HG03066 (cell line): ENCODE data around the gene ECHS1.
A peak's percentile ranks its signal among the peaks of the same experiment; 100 is the strongest.

ENCODE experiments used
- ATAC-seq: cut with Tn5 transposase; IDR thresholded peaks from one replicate; pipeline ENCODE4 v1.9.1; 2021; ENCODE audit warnings: low read depth; ENCODE audit not compliant: unreplicated experiment

ECHS1 gene

GRCh38 chr10:133347710-133348517 is 25.2 kb downstream of the ECHS1 start:
- ATAC-seq, result no peak

- no peak for ATAC-seq
These were observed 26.7 kb downstream of the ECHS1 start for GRCh38 chr10:133346413-133346812.

DNA sequence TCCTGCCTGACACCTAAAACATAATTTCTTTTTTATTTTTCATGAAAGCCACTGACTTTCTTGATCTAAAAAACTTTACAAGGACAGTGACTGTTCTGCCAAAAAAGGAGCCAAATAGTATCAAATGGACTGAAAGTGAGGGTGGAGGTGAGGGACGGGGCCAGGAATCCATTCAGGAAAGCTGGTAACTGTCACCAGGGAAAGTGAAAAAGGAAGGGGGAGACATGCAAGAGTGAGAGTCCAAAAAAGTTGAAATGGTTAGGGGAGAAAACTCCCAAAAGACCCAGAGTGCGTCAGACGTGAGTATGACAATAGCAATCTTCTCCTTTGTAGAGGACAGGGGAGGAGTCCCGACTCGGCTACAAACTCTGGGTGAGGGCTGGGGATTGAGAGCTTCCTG is 28.9 kb downstream of the ECHS1 start:
- ATAC-seq, result no peak

GRCh38 chr10:133343558-133343957 is 29.6 kb downstream of the ECHS1 start:
- ATAC-seq, result no peak

GRCh38 chr10:133342942-133343341 is 30.2 kb downstream of the ECHS1 start:
- no peak for ATAC-seq

DNA sequence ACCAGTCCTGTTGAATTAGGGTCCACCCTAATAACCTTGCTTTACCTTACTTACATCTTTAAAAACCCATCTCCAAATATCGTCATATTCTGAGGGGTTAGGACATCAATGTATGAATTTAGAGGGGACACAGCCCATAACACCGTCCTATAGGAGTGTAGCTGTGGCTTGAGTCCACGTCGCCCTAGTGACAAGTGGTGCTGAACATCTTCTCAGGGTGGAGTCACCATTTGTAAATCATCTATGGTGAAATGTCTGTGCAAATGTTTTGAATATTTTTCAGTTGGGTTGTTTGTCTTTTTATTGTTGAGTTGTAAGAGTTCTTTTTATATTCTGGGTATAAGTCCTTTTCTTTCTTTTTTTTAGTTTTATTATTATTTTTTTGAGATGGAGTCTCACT is 31.2 kb downstream of the ECHS1 start:
- ATAC-seq, result no peak

GRCh38 chr10:133339708-133340380 is 33.3 kb downstream of the ECHS1 start:
- no peak for ATAC-seq

GRCh38 chr10:133338080-133339071 is 34.8 kb downstream of the ECHS1 start:
- no peak for ATAC-seq

DNA sequence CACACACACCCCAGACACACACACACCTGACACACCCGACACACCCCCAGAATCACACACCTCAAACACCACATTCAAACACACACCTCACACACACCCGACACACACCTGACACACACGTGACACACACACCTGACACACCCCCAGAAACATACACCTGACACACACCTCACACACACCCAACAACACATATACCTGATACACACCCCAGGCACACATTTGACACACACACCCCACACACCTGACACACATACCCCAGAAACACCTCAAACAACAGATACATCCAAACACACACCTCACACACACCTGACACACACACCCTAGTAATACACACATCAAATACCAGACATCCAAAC is 35.8 kb downstream of the ECHS1 start:
- ATAC-seq, result no peak

DNA sequence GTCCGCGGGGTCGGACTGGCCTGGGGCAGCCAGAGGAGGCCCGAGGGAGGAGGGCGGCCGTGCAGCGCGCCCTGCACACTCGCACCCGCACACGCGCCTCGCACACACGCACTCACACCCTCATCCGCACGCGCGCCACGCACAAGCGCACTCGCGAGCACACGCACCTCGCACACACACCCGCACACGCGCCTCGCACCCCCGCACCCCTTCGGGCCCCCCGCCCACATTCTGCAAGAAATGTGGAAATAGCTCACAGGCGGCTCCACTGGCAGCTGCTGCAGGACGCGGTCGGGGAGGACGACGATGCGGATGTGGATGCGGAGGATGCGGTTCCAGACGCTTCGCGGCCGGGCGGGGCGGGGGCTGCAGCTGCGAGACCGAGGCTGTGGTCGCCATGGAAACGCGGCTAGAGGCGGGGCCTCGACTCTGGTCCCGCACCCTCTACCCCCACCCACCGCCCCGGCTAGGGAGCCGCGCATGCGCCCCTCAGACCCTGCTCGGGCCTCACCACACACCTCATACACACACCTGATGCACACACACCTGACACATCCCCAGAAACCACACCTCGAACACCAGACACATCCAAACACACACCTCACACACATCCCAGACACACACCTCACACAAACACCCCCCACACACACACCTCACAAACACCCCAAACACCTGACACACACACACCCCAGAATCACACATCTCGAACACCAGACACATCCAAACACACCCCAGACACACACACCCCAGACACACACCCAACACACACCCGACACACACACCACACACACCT is 36.4 kb downstream of the ECHS1 start, which contains the start of gene CALY:
Gene CALY, minus strand, starts transcription at position 320 of the 793 bp plus-strand sequence. CDS start 7,907 bp downstream, outside the sequence.
- ATAC-seq, result no peak

DNA sequence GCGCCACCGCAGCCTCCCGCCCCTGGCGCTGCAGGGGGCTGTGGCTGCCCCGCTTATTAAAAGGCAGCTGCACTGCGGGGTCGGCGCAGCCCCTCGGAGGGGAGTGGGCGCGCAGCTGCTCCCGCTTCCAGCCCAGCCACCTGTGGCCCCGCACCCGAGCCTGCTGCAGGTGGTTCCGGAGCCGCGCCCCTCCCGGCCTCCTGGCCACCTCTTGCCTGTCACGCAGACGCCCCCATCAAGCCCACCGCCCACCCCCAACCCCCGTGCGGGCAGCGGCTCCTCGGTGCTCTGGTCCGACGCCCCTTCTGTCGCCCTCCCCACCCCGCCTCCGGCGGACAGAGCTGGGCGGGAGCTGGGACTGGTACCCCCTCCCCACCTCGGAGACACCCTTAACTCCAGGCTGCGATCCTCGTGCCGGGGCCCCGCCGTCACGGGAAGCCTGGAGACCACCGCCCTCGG is 37.0 kb downstream of the ECHS1 start:
- ATAC-seq, result no peak

DNA sequence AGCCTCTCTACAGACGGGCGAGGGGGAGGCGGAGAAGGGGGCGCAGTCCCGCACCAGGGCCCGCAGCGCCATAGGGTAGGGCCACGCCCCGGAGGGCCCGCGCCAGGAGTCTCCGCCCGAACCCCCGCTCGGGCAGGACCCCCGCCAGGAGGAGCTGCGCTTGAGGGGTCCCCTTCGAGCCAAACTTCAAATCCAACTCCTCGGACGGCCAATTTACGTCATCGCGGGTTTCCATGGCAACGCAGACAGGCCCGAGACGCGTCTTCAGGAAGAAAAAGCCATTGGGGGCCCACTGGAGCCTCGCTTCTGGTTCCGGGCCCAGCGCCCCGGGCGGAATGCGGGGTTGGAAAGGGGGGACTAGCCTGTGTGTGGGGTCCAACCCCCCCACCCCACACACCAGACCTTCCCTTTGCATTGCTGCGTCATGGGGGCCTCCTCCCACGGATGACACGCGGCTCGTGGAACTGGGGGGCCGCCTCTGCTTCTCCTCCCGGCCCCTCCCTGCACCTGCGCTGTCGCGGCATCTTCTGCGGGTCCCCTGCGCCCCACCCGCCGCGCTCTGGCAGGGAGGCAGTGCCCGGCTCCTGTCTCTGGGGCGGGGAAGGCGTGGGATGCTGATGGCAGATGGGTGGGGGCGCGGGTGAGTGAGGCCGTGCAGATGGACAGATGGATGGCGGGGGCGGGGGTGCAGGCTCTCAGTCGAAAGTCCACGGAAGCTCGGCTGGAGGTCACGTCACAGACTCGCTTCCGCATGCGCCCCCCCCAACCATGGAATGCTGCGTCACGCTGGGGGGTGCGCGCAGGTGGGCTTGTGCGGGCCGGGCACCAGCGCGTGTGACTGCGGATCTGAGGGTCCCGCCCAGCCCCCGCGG is 37.7 kb downstream of the ECHS1 start:
- ATAC-seq, result no peak

DNA sequence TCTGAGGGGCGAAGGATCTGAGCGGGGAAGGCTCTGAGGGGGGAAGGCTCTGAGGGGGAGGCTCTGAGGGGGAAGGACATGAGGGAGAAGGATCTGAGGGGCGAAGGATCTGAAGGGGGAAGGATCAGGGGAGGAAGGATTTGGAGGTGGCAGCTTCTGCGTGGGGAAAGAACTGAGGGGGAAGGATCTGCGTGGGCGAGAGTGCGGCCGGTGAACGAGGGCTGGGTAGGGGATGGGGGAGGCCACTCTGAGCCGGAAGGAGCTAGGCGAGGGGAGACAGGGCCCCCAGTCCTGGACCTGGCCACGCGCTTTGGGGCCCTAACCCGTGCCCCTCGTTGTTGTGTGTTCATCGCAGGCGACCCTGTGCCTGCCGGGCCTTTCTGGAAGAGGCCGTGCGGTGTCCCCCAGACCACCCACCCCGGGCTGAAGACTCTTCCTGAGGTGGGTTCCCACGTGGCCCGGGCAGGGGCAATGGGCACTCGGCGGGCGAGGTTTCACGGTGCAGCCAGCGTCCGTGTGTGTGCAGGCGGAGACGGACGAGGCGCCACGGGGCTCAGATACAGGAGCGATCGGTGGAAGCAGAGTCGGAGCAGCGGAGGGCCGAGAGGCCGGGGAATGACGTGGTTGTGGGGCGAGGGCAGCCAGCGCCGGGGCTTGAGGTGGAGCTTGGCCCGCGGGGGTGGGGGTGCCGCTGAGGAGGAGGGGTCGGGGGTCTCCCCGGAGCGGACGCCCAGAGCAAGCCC is 38.5 kb downstream of the ECHS1 start:
- no peak for ATAC-seq

- no peak for ATAC-seq
These were observed 40.0 kb downstream of the ECHS1 start for GRCh38 chr10:133332936-133333699.

DNA sequence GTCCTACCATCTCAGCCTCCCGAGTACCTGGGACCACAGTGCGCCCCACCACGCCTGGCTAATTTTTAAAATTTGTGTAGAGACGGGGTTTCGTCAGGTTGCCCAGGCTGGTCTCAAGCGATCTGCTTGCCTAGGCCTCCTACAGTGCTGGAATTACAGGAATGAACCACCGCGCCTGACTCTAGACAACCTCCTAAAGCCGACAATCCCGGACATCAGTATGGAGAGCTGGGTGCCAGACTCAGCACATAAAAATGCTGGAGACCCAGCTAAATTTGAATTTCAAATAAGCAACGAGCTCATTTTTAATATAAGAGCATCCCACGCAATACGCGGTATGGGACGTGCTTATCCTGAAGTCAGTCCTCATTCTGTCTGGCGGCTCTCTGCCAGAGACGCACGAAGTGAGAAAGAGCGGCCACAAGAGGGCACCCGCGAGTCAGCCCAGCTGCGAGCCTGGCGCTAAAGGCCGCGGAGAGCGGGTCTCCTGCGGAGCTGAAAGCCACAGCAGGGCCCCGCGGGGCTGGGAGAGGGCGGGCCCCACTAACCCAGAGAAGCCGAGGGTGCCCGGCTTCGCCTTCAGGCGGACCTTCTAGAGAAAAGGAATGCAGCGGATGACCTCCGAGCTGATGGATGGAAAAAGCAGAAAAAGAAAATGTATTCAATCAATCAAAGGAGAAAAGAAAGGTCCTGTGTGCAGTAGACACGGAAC is 43.5 kb downstream of the ECHS1 start:
- peak; percentile 89 for ATAC-seq

DNA sequence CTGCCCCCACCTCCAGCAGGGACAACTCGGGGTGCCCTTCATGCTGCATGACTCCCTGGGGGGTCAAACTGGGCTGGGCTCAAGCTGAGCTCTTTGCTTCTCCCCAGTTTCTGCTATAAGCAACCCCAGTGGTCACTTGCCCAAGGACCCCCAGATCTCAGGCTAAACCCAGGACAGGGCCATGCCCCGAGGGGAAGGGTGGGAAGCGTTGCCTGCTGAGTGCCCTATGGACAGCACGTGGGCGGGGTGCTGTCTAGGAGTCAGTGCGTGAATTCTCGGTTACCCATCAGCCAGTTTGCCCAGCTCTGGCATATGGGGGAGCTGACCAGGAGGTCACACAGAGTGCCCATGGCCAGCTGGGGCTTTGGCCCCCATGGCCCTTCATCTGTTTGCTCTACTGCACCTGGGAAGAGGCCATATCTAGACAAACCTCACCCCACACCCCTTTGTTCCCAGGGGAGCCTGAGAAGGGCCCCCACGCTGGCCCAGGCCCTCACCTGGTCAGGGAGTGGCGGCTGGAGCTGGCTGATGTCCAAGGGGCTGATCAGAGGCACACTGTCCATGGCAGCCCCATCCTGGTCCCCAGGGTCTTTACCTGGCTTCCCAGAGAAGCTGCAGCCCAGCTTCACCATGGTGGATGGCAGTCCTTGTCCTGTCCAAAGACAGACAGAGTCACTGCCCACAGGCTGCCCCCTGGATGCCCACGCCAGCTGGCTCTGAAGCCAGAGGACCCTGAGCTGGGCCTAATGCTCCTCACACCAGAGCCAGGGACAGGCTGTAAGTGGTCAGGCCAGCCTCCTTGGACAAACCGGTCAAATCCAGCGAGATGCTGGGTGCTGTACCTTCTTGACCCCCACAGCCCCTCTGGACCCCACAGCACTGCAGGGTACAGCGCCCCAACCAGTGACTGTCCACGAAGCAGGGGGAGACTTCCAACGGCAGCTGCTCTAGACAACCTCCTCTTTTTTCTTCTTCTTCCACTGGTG is 44.5 kb downstream of the ECHS1 start:
- no peak for ATAC-seq
